Upper lobe of left lung (tissue), 6 donors: ENCODE results near the gene MKNK2. TPM values are rescaled to one million over a fixed set of nuclear protein-coding genes. Genes with fewer than 3 reads are reported as not detected.

Experiments
- ATAC-seq, 2 donors: fragments of 200-7000 bp; cut with Tn5 transposase; one replicate each; pipeline ENCODE4 v1.9.1; 2022; ENCODE audit warnings: mild to moderate bottlenecking in 2 of 2, moderate library complexity in 2 of 2; ENCODE audit not compliant: low FRiP score in 2 of 2
- DNase-seq, 2 donors: peaks; one replicate each; pipeline ENCODE4 v3.0.0-alpha.2; 2019 to 2020
- H3K27ac ChIP-seq, 4 donors: fragments of 200-600 bp; sonication (generic); one replicate each; pipeline ENCODE4 v1.5.1; 2016 to 2019
- H3K27me3 ChIP-seq, 4 donors: fragments of 200-600 bp; sonication (generic); one replicate each; pipeline ENCODE4 v1.5.1; 2017 to 2019
- H3K36me3 ChIP-seq, 4 donors: fragments of 200-600 bp; sonication (generic); one replicate each; pipeline ENCODE4 v1.5.1; 2016 to 2019
- H3K4me1 ChIP-seq, 4 donors: fragments of 200-600 bp; sonication (generic); one replicate each; pipeline ENCODE4 v1.5.1; 2018 to 2019
- H3K4me3 ChIP-seq, 4 donors: fragments of 200-600 bp; sonication (generic); one replicate each; pipeline ENCODE4 v1.5.1; 2017 to 2019; ENCODE audit warnings: mild to moderate bottlenecking in 2 of 4, moderate library complexity in 1 of 4
- H3K9me3 ChIP-seq, 4 donors: fragments of 200-600 bp; sonication (generic); one replicate each; pipeline ENCODE4 v1.5.1; 2018 to 2019
- EP300 ChIP-seq, 4 donors: sonication (generic); formaldehyde crosslinking; IDR thresholded peaks; one replicate each; pipeline ENCODE4 v1.5.1; 2017; ENCODE audit warnings: antibody characterized with exemption in 4 of 4, control low read depth in 2 of 4
- POLR2A ChIP-seq, 4 donors: fragments of 450-650 bp; IDR thresholded peaks; one replicate each; pipeline ENCODE4 v1.5.1; 2016 to 2017; ENCODE audit warnings: antibody characterized with exemption in 4 of 4, mild to moderate bottlenecking in 2 of 4
- POLR2AphosphoS5 ChIP-seq, 2 donors: sonication (generic); formaldehyde crosslinking; IDR thresholded peaks; one replicate each; pipeline ENCODE4 v1.5.1; 2017; ENCODE audit warnings: antibody characterized with exemption in 2 of 2
- WGBS, 2 donors: methylation state at CpG; one replicate each; pipeline ENCODE4 v1.1.5; 2017 to 2018; 5-methylcytosine and 5-hydroxymethylcytosine counted together
- total RNA-seq, 6 donors: library from RNA; depleted of rRNA in 4 of 6; stranded (reverse); fragments of >200 nt in 4 of 6; gene quantifications; one replicate each; pipeline versions ENCODE4 v1.1.0 to v1.2.1, GENCODE V29; 2016 to 2021
- TF ChIP-seq, protein P1 (sequence below), 6 experiments: fragments of 450-650 bp in 4 of 6; fragments of 200-600 bp in 2 of 6; sonication (generic) in 2 of 6; IDR thresholded peaks; one replicate each; pipeline ENCODE4 v1.5.1; 2016 to 2019; ENCODE audit warnings: antibody characterized with exemption in 6 of 6
- donor health status: DM: no; HTN: no; CAD: no; lungs with moderate emphysema.
- donor health status: DM: no; HTN: yes; CAD: no; lungs with severe emphysema.

Gene MKNK2
- total RNA-seq, 6 donors from 2014 or later, result 200 to 397 (median 264) TPM

DNA sequence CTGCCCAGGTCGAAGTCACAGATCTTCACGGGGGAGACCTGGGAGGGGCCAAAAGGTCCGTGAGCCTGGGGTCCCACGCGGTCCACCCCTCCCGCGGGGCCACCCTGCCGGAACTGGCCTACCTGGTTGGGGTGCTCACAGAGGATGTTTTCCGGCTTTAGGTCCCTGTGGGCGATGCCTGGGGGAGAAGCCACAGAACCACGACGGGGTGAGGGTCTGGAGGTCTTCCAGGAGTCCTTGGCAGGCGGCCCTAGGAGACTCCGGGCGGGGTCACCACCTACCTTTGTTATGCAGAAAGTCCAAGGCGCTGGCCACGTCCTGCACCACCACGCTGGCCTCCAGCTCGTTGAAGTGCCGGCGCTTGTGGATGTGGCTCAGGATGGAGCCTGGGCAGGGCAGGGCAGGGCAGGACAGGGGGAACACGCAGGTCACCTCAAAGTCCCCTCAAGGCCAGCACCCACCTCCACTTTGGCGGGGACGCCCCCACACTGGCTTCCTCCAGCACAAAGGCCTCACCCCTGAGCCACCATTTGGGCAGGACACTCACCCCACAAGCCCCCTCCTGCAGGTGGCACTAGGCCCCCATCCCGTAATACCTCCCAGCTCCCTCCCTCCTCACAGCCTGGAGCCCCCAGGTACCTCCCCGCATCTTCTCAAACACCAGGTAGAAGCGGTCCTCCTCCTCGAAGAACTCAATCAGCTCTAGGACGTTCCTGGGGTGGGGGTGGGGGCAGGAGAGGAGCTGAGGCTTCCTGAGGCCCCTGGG is 8.4 kb downstream of the MKNK2 start:
- Histone ChIP-seq H3K36me3 (peaks cover 49 to 94% (median 78%) of the 10 kb centered on the region in 4 donors), H3K27ac (peak overlapping the region; percentile 83 to 100 (median 93)), H3K4me1 (peaks cover 67 to 81% (median 70%) of the 10 kb centered on the region in 4 donors), H3K4me3 (peak overlapping the region in 3 of 4 donors; percentile 12 to 39 (median 31)), H3K27me3 (no peaks in the 10 kb centered on the region), H3K9me3 (no peaks in the 10 kb centered on the region)
- peak; percentile 1 to 3 for ATAC-seq
- TF ChIP-seq POLR2A (IDR thresholded peaks at IDR 0.05) (no peak), POLR2AphosphoS5 (IDR thresholded peaks at IDR 0.05) (no peak), EP300 (IDR thresholded peaks at IDR 0.05) (no peak)
- TF ChIP-seq, protein P1, sequence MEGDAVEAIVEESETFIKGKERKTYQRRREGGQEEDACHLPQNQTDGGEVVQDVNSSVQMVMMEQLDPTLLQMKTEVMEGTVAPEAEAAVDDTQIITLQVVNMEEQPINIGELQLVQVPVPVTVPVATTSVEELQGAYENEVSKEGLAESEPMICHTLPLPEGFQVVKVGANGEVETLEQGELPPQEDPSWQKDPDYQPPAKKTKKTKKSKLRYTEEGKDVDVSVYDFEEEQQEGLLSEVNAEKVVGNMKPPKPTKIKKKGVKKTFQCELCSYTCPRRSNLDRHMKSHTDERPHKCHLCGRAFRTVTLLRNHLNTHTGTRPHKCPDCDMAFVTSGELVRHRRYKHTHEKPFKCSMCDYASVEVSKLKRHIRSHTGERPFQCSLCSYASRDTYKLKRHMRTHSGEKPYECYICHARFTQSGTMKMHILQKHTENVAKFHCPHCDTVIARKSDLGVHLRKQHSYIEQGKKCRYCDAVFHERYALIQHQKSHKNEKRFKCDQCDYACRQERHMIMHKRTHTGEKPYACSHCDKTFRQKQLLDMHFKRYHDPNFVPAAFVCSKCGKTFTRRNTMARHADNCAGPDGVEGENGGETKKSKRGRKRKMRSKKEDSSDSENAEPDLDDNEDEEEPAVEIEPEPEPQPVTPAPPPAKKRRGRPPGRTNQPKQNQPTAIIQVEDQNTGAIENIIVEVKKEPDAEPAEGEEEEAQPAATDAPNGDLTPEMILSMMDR (IDR thresholded peaks at IDR 0.05), result no peak
- WGBS, 2 donors, result 25 to 72% methylated on average over 5 to 29 of the region's 29 CpGs
- DNase-seq, result peak; percentile 67 to 84

DNA sequence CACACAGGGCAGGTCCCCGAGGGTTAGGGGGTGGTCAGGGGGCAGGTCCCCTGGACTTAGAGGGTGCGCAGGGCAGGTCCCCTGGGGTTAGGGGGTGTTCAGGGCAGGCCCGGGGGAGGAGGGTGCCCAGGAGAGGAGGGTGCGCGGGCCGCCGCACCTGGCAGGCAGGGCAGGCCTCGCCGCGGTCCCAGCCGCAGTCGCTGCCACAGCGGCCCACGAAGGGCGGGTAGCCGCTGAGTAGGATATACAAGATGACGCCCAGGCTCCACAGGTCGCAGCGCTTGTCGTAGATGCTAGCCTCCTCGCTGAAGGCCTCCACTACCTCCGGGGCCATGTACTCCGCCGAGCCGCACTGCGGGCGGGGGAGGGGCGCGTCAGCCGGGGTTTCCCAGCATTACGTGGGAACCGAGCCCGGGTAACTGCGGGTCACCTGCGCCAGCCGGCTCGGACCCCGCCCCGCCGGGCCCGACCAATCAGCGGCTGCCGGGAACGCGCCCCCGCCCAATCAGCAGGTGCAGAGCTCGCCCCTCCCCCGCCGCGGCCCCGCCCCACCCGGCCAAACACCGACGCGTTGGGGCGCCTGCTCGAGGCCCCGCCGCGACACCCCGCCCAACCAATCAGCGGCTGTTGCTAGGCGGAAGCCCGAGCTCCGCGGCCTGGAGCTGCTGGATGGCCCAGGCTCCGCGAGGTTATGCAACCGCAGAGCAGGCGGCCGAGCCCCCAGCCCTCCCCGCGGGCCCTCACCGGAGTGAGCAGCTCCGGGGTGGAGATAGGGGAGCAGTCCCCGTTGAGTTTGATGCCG is 9.2 kb downstream of the MKNK2 start:
- H3K27ac ChIP-seq, result peak overlapping the region; percentile 83 to 100 (median 93)
- H3K9me3 ChIP-seq, result no peaks in the 10 kb centered on the region
- H3K36me3 ChIP-seq, result peaks cover 49 to 88% (median 76%) of the 10 kb centered on the region in 4 donors
- TF ChIP-seq EP300 (IDR thresholded peaks at IDR 0.05), result peak in 1 of 4 donors; percentile 37
- TF ChIP-seq POLR2AphosphoS5 (IDR thresholded peaks at IDR 0.05), result peak; percentile 43 to 68
- TF ChIP-seq, protein P1 (IDR thresholded peaks at IDR 0.05), result no peak
- peak in 1 of 4 donors; percentile 44 for TF ChIP-seq POLR2A (IDR thresholded peaks at IDR 0.05)
- peak; percentile 98 to 100 for DNase-seq
- WGBS, 2 donors, result 48 to 80% methylated on average over 1 to 18 of the region's 77 CpGs
- peak overlapping the region in 3 of 4 donors; percentile 18 to 39 (median 31) for H3K4me3 ChIP-seq
- peaks cover 59 to 73% (median 62%) of the 10 kb centered on the region in 4 donors for H3K4me1 ChIP-seq
- no peaks in the 10 kb centered on the region for H3K27me3 ChIP-seq
- peak; percentile 93 to 96 for ATAC-seq

DNA sequence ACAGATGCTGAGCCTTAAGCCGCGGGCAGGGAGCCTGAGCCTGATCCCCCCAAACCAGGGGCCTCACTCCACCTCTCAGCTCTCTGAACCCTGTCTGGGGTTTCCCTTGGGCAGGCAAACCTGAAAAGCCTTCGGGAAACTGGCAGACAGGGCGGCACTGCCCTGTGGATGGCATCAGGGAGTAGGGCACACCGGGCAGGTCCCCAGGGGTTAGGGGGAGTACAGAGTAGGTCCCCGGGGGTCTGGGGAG is 9.7 kb downstream of the MKNK2 start:
- DNase-seq (no peak), ATAC-seq (no peak)
- H3K4me1 ChIP-seq, result peaks cover 54 to 68% (median 56%) of the 10 kb centered on the region in 4 donors
- TF ChIP-seq POLR2AphosphoS5 (IDR thresholded peaks at IDR 0.05), result no peak
- H3K27me3 ChIP-seq, result no peaks in the 10 kb centered on the region
- no peaks in the 10 kb centered on the region for H3K9me3 ChIP-seq
- H3K36me3 ChIP-seq, result peaks cover 49 to 83% (median 72%) of the 10 kb centered on the region in 4 donors
- peak overlapping the region in 3 of 4 donors; percentile 18 to 39 (median 31) for H3K4me3 ChIP-seq
- peak overlapping the region; percentile 83 to 100 (median 93) for H3K27ac ChIP-seq
- 85 to 100% methylated on average over 3 to 4 of the region's 6 CpGs for WGBS, 2 donors

DNA sequence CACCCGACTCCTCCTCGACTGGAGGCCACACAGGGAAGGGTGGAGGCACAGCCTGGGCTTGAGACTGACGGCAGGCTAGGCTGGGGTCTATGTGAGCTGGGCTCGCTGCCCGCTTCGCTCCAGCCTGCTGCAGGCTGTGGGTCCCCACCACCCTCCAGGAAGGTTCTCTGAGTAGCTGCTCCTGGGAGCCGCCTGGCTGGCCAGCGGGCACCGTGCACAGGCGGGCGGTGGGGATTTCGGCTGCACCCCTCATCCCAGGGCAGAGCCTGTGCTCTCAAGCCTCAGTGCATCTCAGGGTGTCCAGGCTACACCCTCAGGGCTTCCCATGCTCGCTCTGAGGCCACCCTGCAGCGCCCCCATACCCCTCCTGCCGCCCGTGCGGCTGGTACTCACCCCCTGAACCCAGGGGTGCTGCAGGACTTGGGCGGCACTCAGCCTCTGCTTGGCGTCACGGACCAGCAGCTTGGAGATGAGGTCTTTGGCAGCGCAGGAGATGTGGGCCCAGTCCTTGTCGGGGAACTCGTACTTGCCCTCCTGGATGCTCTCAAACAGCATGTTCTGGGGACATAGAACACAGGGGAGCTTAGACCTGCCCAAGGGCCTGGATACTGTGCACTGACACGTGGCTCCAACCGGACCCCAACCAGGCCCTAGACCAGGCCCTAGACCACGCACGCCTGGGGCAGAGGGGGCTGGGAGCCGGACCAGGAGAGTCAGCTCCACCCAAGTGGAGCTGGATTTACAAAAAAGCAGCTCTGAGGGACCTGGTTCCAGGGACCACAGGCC is 10.2 kb downstream of the MKNK2 start:
- no peaks in the 10 kb centered on the region for H3K27me3 ChIP-seq
- H3K27ac ChIP-seq, result peak overlapping the region; percentile 83 to 100 (median 93)
- ATAC-seq, result no peak
- peaks cover 43 to 78% (median 67%) of the 10 kb centered on the region in 4 donors for H3K36me3 ChIP-seq
- peak overlapping the region in 1 of 4 donors; percentile 39 for H3K4me3 ChIP-seq
- peaks cover 0 to 1% (median under 1%) of the 10 kb centered on the region in 4 donors for H3K9me3 ChIP-seq
- peaks cover 49 to 62% (median 51%) of the 10 kb centered on the region in 4 donors for H3K4me1 ChIP-seq
- no peak for TF ChIP-seq EP300 (IDR thresholded peaks at IDR 0.05)
- TF ChIP-seq, protein P1 (IDR thresholded peaks at IDR 0.05), result no peak
- peak in 1 of 2 donors; percentile 70 for DNase-seq
- 94% methylated on average over 25 of the region's 28 CpGs; no CpG with 5 or more reads in 1 of the 2 donors for WGBS, 2 donors
